A549 (cell line): ENCODE measurements around the gene NOS1AP. TPM values are rescaled to one million over a fixed set of nuclear protein-coding genes. Genes with fewer than 3 reads are reported as not detected.

Source experiments
- ATAC-seq, 2 experiments: fragments of 200-7000 bp in 1 of 2; fragments of >200 bp in 1 of 2; cut with Nextera tagmentation in 1 of 2; cut with Tn5 transposase in 1 of 2; 3 replicates each; pipeline versions ENCODE4 v1.8.0 to v1.9.1; 2018 to 2020; ENCODE audit warnings: mild to moderate bottlenecking in 1 of 2, moderate library complexity in 1 of 2
- CTCF ChIA-PET: fragments of 300-600 bp; sonication (Branson Sonifier 250); formaldehyde crosslinking; extraction: SDS; loops from one replicate; lab custom pipeline; 2021; ENCODE audit warnings: antibody characterized with exemption, inconsistent platforms; lab: Yijun Ruan, JAX
- POLR2A ChIA-PET: fragments of 350-600 bp; formaldehyde crosslinking; extraction: SDS; loops from one replicate; lab custom pipeline; 2021; ENCODE audit warnings: antibody characterized with exemption, inconsistent platforms; lab: Yijun Ruan, JAX
- DNase-seq, 2 experiments: peaks; one replicate each; pipeline versions ENCODE4 v3.0.0 to v3.0.0-alpha.2; 2011 to 2016; ENCODE audit warnings: low read depth in 1 of 2, low spot score in 1 of 2
- FAIRE-seq: peaks from 2 replicates; lab custom pipeline; 2011; peaks lifted over from hg19 to GRCh38; lab: Jason Lieb, UNC
- H3K27ac ChIP-seq, 2 experiments: fragments of >200 bp; sonication (Bioruptor Twin); formaldehyde crosslinking; 3 replicates each; pipeline ENCODE4 v1.5.1; 2016 to 2017
- H3K4me1 ChIP-seq: fragments of >200 bp; sonication (Bioruptor Twin); formaldehyde crosslinking; 3 replicates; pipeline ENCODE4 v1.6.1; 2016
- H3K4me2 ChIP-seq: fragments of >200 bp; sonication (Bioruptor Twin); formaldehyde crosslinking; 3 replicates; pipeline ENCODE4 v1.6.1; 2016
- H3K4me3 ChIP-seq: fragments of >200 bp; sonication (Bioruptor Twin); formaldehyde crosslinking; 3 replicates; pipeline ENCODE4 v1.5.1; 2016
- H3K9me3 ChIP-seq: fragments of >200 bp; sonication (Bioruptor Twin); formaldehyde crosslinking; 3 replicates; pipeline ENCODE4 v1.6.1; 2016
- CBX8 ChIP-seq: fragments of 200-600 bp; sonication (generic); IDR thresholded peaks from 2 replicates; pipeline ENCODE4 v1.6.1; 2016
- E2F6 ChIP-seq: IDR thresholded peaks from 2 replicates; pipeline ENCODE4 v1.6.1; 2012; ENCODE audit warnings: low read depth, borderline replicate concordance
- FOSB ChIP-seq: fragments of 250-450 bp; sonication (Bioruptor Pico); IDR thresholded peaks from 2 replicates; pipeline ENCODE4 v1.5.0; 2020; ENCODE audit warnings: mild to moderate bottlenecking, moderate library complexity
- HES2 ChIP-seq: fragments of >200 bp; sonication (Bioruptor Twin); formaldehyde crosslinking; IDR thresholded peaks from 2 replicates; pipeline ENCODE4 v1.6.1; 2016
- HOXA7 ChIP-seq: fragments of 250-450 bp; sonication (Bioruptor Pico); IDR thresholded peaks from 2 replicates; pipeline ENCODE4 v1.5.0; 2020; ENCODE audit warnings: mild to moderate bottlenecking, moderate library complexity
- HOXB13 ChIP-seq: fragments of 250-450 bp; sonication (Bioruptor Pico); IDR thresholded peaks from 2 replicates; pipeline ENCODE4 v1.5.0; 2020; ENCODE audit warnings: low read depth, mild to moderate bottlenecking, moderate library complexity
- JUNB ChIP-seq: fragments of >200 bp; sonication (Bioruptor Twin); formaldehyde crosslinking; IDR thresholded peaks from 2 replicates; pipeline ENCODE4 v1.6.1; 2016
- KDM1A ChIP-seq: fragments of 200-600 bp; sonication (generic); IDR thresholded peaks from 2 replicates; pipeline ENCODE4 v1.6.1; 2016; ENCODE audit warnings: low read depth, mild to moderate bottlenecking
- KDM5A ChIP-seq: fragments of 200-600 bp; sonication (generic); IDR thresholded peaks from 2 replicates; pipeline ENCODE4 v1.6.1; 2016; ENCODE audit warnings: antibody characterized with exemption, mild to moderate bottlenecking
- MAX ChIP-seq: IDR thresholded peaks from 2 replicates; pipeline ENCODE4 v1.6.1; 2012
- MYC ChIP-seq: IDR thresholded peaks from 2 replicates; pipeline ENCODE4 v1.6.1; 2012; ENCODE audit warnings: mild to moderate bottlenecking, inconsistent platforms, low read length, improper control_type of control experiment, borderline replicate concordance
- NFE2L2 ChIP-seq: fragments of 150-350 bp; conservative IDR thresholded peaks from 2 replicates; pipeline ENCODE4 v1.6.1; 2014; ENCODE audit warnings: low read length
- NR3C1 ChIP-seq: fragments of >200 bp; sonication (Bioruptor Twin); formaldehyde crosslinking; IDR thresholded peaks from 3 replicates; pipeline ENCODE4 v1.6.1; 2017
- PBX3 ChIP-seq: IDR thresholded peaks from 2 replicates; pipeline ENCODE4 v1.6.1; 2012
- PHF8 ChIP-seq: fragments of 200-600 bp; sonication (generic); IDR thresholded peaks from 2 replicates; pipeline ENCODE4 v1.6.1; 2016; ENCODE audit warnings: low read depth, mild to moderate bottlenecking, antibody characterized with exemption, moderate library complexity, borderline replicate concordance
- POLR2A ChIP-seq: IDR thresholded peaks from 2 replicates; pipeline ENCODE4 v1.6.1; 2012; ENCODE audit warnings: mild to moderate bottlenecking, low read length
- RAD21 ChIP-seq, 2 experiments: fragments of >200 bp in 1 of 2; sonication (Bioruptor Twin) in 1 of 2; formaldehyde crosslinking in 1 of 2; IDR thresholded peaks in 1 of 2; conservative IDR thresholded peaks in 1 of 2; 2 replicates in 1 of 2; 3 replicates in 1 of 2; pipeline ENCODE4 v1.6.1; 2012 to 2018; ENCODE audit warnings: inconsistent platforms in 1 of 2
- REST ChIP-seq: fragments of 200-600 bp; sonication (generic); IDR thresholded peaks from 2 replicates; pipeline ENCODE4 v1.6.1; 2016; ENCODE audit warnings: antibody characterized with exemption, mild to moderate bottlenecking, moderate library complexity
- SMC3 ChIP-seq: fragments of >200 bp; sonication (Bioruptor Twin); formaldehyde crosslinking; IDR thresholded peaks from 3 replicates; pipeline ENCODE4 v1.6.1; 2018; ENCODE audit warnings: inconsistent platforms
- TFCP2L1 ChIP-seq: fragments of 250-450 bp; sonication (Bioruptor Pico); IDR thresholded peaks from 2 replicates; pipeline ENCODE4 v1.5.0; 2021; ENCODE audit warnings: mild to moderate bottlenecking
- ZFP36 ChIP-seq: fragments of 450-650 bp; IDR thresholded peaks from 2 replicates; pipeline ENCODE4 v1.6.1; 2014; ENCODE audit warnings: borderline replicate concordance; ENCODE audit not compliant: partially characterized antibody
- WGBS: methylation state at CpG from one replicate; pipeline ENCODE4 v1.1.6; 2017; ENCODE audit errors: missing lambda C conversion rate; 5-methylcytosine and 5-hydroxymethylcytosine counted together
- polyA plus RNA-seq, 4 experiments: library from polyadenylated mRNA; depleted of rRNA in 3 of 4; stranded (reverse); fragments of >200 nt; fragmentation: RNase III in 1 of 4; extraction: RNeasy Plus Mini Kit Qiagen cat#74134 plus additional on column Dnase treatment in 1 of 4; gene quantifications; 2 replicates in 3 of 4; 3 replicates in 1 of 4; pipeline ENCODE4 v1.2.3, GENCODE V29; 2011 to 2017
- TF ChIP-seq, protein P1 (sequence below): fragments of 450-650 bp; IDR thresholded peaks from 2 replicates; pipeline ENCODE4 v1.6.1; 2014; ENCODE audit warnings: antibody characterized with exemption

Gene NOS1AP
- polyA plus RNA-seq, 2 of the 4 experiments (the other 2 are of a cell fraction): 0.17 to 0.25 TPM

DNA sequence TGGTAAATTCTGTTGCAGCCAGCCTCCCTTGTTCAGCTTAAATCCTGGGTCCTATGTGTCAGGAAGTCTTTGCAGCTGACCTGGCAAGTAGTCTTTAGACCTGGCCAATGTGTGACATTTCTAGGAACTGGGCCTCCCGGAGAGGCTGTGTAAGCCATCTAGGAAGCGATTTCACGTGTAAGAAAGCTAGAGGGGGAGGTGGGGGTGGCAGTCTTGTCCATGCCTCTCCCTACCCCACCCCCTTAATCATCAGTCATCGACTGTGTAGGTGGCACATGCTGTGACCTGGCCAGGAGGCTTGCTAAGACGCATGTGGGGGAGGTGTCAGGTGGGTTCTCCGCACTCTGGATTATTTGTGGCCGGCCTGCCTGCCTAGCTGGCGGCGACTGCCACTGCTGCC is 320.5 kb downstream of the NOS1AP start:
- Histone ChIP-seq H3K4me1 (no peaks in the 10 kb centered on the region), H3K27ac (no peak overlapping the region; a peak in 1 of 6 replicates), H3K4me3 (no peak overlapping the region), H3K9me3 (no peaks in the 10 kb centered on the region), H3K4me2 (no peak overlapping the region)
- DNase-seq (no peak), FAIRE-seq (no peak), ATAC-seq (no peak)
- 76% methylated on average over 9 of the region's 9 CpGs for WGBS
- TF ChIP-seq REST (no peak), FOSB (CRISPR knock-in tag) (no peak), POLR2A (no peak), HES2 (no peak), MAX (no peak), PHF8 (no peak), NR3C1 (no peak), KDM1A (no peak), MYC (no peak), ZFP36 (no peak), TFCP2L1 (CRISPR knock-in tag) (no peak), SMC3 (no peak)
- TF ChIP-seq, protein P1, sequence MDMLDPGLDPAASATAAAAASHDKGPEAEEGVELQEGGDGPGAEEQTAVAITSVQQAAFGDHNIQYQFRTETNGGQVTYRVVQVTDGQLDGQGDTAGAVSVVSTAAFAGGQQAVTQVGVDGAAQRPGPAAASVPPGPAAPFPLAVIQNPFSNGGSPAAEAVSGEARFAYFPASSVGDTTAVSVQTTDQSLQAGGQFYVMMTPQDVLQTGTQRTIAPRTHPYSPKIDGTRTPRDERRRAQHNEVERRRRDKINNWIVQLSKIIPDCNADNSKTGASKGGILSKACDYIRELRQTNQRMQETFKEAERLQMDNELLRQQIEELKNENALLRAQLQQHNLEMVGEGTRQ: no peak
- ChIA-PET CTCF (interaction anchor here (0.9 to 5.9 kb wide), 4 partner anchors 8 to 336 kb away, joined by 3 to 35 read pairs (median 9); partner anchors contain the start of gene C1orf226), POLR2A (no interaction called here)

- H3K4me3 ChIP-seq: no peak overlapping the region
- no peaks in the 10 kb centered on the region for H3K4me1 ChIP-seq
- no peaks in the 10 kb centered on the region for H3K9me3 ChIP-seq
- POLR2A ChIA-PET: no interaction called here
- no peak for ATAC-seq
- FAIRE-seq: no peak
- WGBS: 49% methylated on average over 15 of the region's 15 CpGs
- no peak for TF ChIP-seq JUNB
- no peak for TF ChIP-seq HOXB13 (CRISPR knock-in tag)
- no peak for TF ChIP-seq PBX3
- TF ChIP-seq CBX8: no peak
- no peak for TF ChIP-seq ZFP36
- TF ChIP-seq MYC: no peak
- TF ChIP-seq RAD21 (conservative IDR thresholded peaks at IDR 0.05 in 1 of 2, IDR thresholded peaks at IDR 0.05 in 1 of 2): no peak
- no peak for TF ChIP-seq HOXA7
- TF ChIP-seq PHF8: no peak
- no peak for TF ChIP-seq NFE2L2
- no peak for TF ChIP-seq KDM5A
- no peak for TF ChIP-seq SMC3
- no peak for TF ChIP-seq E2F6
- no peak overlapping the region for H3K27ac ChIP-seq
- CTCF ChIA-PET: interaction anchor here (0.9 to 5.9 kb wide), 6 partner anchors 9 to 334 kb away, joined by 3 to 35 read pairs (median 7); partner anchors contain the start of gene C1orf226
- no peak for DNase-seq
- no peak overlapping the region for H3K4me2 ChIP-seq
Observed at GRCh38 chr1:162390396-162391185, 321.1 kb downstream of the NOS1AP start.
